ENCODE measurements around the gene KANSL3. TPM values are rescaled to one million over a fixed set of nuclear protein-coding genes. Genes with fewer than 3 reads are reported as not detected.
A peak's percentile ranks its signal among the peaks of the same experiment; 100 is the strongest.

Gene KANSL3
- total and polyA plus RNA-seq, 9 of the 15 experiments (the other 6 are each of a cell fraction or from before 2014, with no cell fraction given), result 11.3 to 43.7 (median 27.9) TPM

DNA sequence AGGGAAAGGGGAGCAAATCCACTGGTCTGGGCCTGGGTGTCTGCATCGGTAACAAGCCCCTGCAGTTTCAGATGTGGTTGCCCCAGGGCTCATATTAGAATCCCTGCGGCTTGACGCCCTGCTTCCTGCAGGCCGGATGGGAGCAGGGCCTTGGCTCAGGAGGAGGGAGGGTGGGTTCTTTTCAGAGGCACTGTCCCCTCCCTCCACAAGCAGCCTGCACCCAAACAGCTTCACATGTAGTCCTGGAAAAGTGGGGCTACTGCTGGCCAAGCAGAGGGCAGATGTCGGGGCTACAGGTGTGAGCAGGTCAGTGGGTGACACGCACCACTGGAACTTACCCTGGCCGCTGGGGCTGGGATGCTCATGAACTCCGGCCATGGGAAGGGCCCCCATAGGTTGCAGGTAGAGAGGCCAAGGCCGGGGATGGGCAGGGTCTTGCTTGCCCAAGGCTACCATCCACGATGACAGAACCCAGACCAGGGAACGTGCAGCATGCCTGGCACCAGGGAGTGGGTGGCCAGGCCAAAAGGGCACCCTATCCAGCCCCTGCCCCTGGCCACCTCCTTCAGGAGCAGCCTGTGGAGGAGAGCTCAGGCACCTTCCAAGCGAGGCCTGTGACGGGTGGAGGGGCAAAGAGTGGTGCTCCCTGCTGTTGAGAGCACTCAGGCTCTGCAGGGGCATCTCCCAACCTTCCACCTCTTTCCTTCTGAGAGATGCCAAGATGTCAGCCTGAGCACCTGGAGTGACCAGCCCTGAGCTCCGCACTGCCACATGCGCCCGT, 84.7 kb downstream of the KANSL3 start:
- Histone ChIP-seq H3K9me3 (replicated peaks; ENCODE audit: control insufficient read depth, insufficient read depth, low read depth, low read length) (no peaks in the 10 kb centered on the region), H3K9ac (ENCODE audit: insufficient read depth in 1 of 2, low read depth in 2 of 2, low read length in 2 of 2) (peak overlapping the region in 1 of 2 experiments; percentile 35; a peak in 2 of 4 replicates), H4K20me1 (replicated peaks; ENCODE audit: control insufficient read depth, insufficient read depth, low read length) (no peaks in the 10 kb centered on the region), H3K4me3 (no peak overlapping the region), H3K36me3 (ENCODE audit: control insufficient read depth, insufficient read depth, low read length) (peaks cover 4% of the 10 kb centered on the region; the same call in 1 of the 3 replicates), H3K4me2 (ENCODE audit: insufficient read depth, low read length) (no peak overlapping the region), H3K27ac (ENCODE audit: extremely low read depth, low read depth, low read length) (no peak overlapping the region), H3K9me1 (ENCODE audit: control insufficient read depth, insufficient read depth, low read length) (no peaks in the 10 kb centered on the region), H2AFZ (ENCODE audit: low read depth, low read length) (no peak overlapping the region), H3K79me2 (ENCODE audit: control insufficient read depth, insufficient read depth, low read length) (no peaks in the 10 kb centered on the region), H3K4me1 (replicated peaks in 1 of 2; ENCODE audit: control insufficient read depth in 2 of 2, insufficient read depth in 2 of 2, low read length in 2 of 2) (peaks cover 0 to 37% of the 10 kb centered on the region in 2 experiments; a peak in 3 of 5 replicates), H3K27me3 (ENCODE audit: control insufficient read depth in 2 of 2, insufficient read depth in 2 of 2, low read length in 2 of 2) (0 out of 5 replicates have a peak, but pooled peaks cover 0 to 4% of the 10 kb centered on the region in 2 experiments)
- CTCF ChIA-PET (ENCODE audit: low intra/inter-chr PET ratio), result interaction anchor here (0.8 to 1.2 kb wide), 2 partner anchors 210 to 415 kb away, joined by 3 to 4 read pairs; partner anchors contain the start of gene ASTL
- in situ Hi-C loops (cut with MboI), result loop anchor here (25.0 kb wide), 1 partner anchor 409 kb away; no protein-coding TSS in a partner anchor
- TF ChIP-seq POLR2G (IDR thresholded peaks at IDR 0.05; ENCODE audit: low read depth, low read length) (peak; percentile 56; the same call in 1 of the 2 replicates), TARDBP (IDR thresholded peaks at IDR 0.05) (no peak)
- BruUV-seq (replicated peaks), result no TSS peak
- no peak for DNase-seq (ENCODE audit: extremely low read depth in 1 of 4, low spot score in 3 of 4)
- ATAC-seq, result no peak
- POLR2A ChIA-PET, result interaction anchor here (0.6 to 1.1 kb wide), 4 partner anchors 9 to 57 kb away, joined by 3 to 4 read pairs (median 3); no protein-coding TSS in a partner anchor
- no peak for FAIRE-seq
- intact Hi-C loops (cut with micrococcal nuclease), result loop anchor here (5.0 to 10.0 kb wide), 3 partner anchors 209 to 409 kb away; partner anchors contain the start of gene CNNM4
- WGBS (ENCODE audit: insufficient coverage, low coverage, missing lambda C conversion rate), result 61% methylated on average over 15 of the region's 16 CpGs

All from K562 (cell line).